HepG2 (cell line): ENCODE data around the gene KRT1. TPM values are rescaled to one million over a fixed set of nuclear protein-coding genes. Genes with fewer than 3 reads are reported as not detected.

Source experiments
- ATAC-seq: fragments of 200-7000 bp; cut with Tn5 transposase; 3 replicates; pipeline ENCODE4 v1.9.1; 2020; ENCODE audit warnings: mild to moderate bottlenecking, moderate library complexity
- BruUV-seq: library from RNA; stranded (reverse); fragments of 400-500 nt; replicated peaks from 2 replicates; lab custom pipeline; 2021; lab: Mats Ljungman, UMichigan
- CTCF ChIA-PET: fragments of 300-600 bp; formaldehyde crosslinking; extraction: SDS; loops from one replicate; lab custom pipeline; 2021; ENCODE audit warnings: low total read pairs, inconsistent platforms, low intra/inter-chr PET ratio; lab: Yijun Ruan, JAX
- POLR2A ChIA-PET: fragments of 350-600 bp; sonication (Branson Sonifier 250); formaldehyde crosslinking; loops from one replicate; lab custom pipeline; 2020; ENCODE audit warnings: antibody characterized with exemption, inconsistent platforms; lab: Yijun Ruan, JAX
- DNase-seq: peaks from one replicate; pipeline ENCODE4 v3.0.0-alpha.2; 2015; ENCODE audit warnings: low spot score
- FAIRE-seq: peaks from 3 replicates; lab custom pipeline; 2011; peaks lifted over from hg19 to GRCh38; lab: Jason Lieb, UNC
- H2AFZ ChIP-seq: one replicate; pipeline ENCODE4 v1.6.1; 2011; ENCODE audit warnings: low read length, inconsistent platforms
- H3K27ac ChIP-seq: fragments of 300-600 bp; 3 replicates; pipeline ENCODE4 v1.8.0; 2011; ENCODE audit warnings: mixed run types, mild to moderate bottlenecking, mixed read lengths, low read length, inconsistent platforms; ENCODE audit not compliant: insufficient read depth; ENCODE audit errors: extremely low read length
- H3K27me3 ChIP-seq, 2 experiments: fragments of 200-600 bp in 1 of 2; 2 replicates in 1 of 2; 3 replicates in 1 of 2; pipeline versions ENCODE4 v1.6.0 to v1.8.0; 2011; ENCODE audit warnings: low read length in 2 of 2, mild to moderate bottlenecking in 2 of 2, moderate library complexity in 2 of 2, inconsistent platforms in 1 of 2; ENCODE audit not compliant: insufficient read depth in 2 of 2, control insufficient read depth in 1 of 2
- H3K36me3 ChIP-seq, 2 experiments: fragments of 200-600 bp in 1 of 2; replicated peaks in 1 of 2; 2 replicates in 1 of 2; 3 replicates in 1 of 2; pipeline versions ENCODE4 v1.5.1 to v1.8.0; 2011; ENCODE audit warnings: low read length in 2 of 2, inconsistent platforms in 1 of 2; ENCODE audit not compliant: insufficient read depth in 2 of 2, control insufficient read depth in 1 of 2
- H3K4me1 ChIP-seq: 2 replicates; pipeline ENCODE4 v1.5.1; 2012; ENCODE audit warnings: low read length, inconsistent platforms; ENCODE audit not compliant: insufficient read depth
- H3K4me2 ChIP-seq: 2 replicates; pipeline ENCODE4 v1.6.0; 2011; ENCODE audit warnings: low read depth, low read length, inconsistent platforms
- H3K4me3 ChIP-seq, 3 experiments: fragments of 200-600 bp in 1 of 3; sonication (generic), shearing (Covaris generic) in 1 of 3; replicated peaks in 1 of 3; 2 replicates each; pipeline ENCODE4 v1.5.1; 2011 to 2016; ENCODE audit warnings: low read length in 3 of 3, inconsistent platforms in 2 of 3, low read depth in 2 of 3, mild to moderate bottlenecking in 2 of 3, control low read depth in 1 of 3, mixed read lengths in 1 of 3; ENCODE audit not compliant: insufficient read depth in 1 of 3
- H3K79me2 ChIP-seq: one replicate; pipeline ENCODE4 v1.6.1; 2011; ENCODE audit warnings: low read length, inconsistent platforms; ENCODE audit not compliant: insufficient read depth
- H3K9ac ChIP-seq: 2 replicates; pipeline ENCODE4 v1.6.0; 2011; ENCODE audit warnings: mild to moderate bottlenecking, low read depth, low read length, inconsistent platforms; ENCODE audit not compliant: insufficient read depth
- H3K9me3 ChIP-seq: 2 replicates; pipeline ENCODE4 v1.5.1; 2012; ENCODE audit warnings: mild to moderate bottlenecking, low read length
- H4K20me1 ChIP-seq: 2 replicates; pipeline ENCODE4 v1.6.0; 2011; ENCODE audit warnings: inconsistent platforms, mild to moderate bottlenecking, low read length, moderate library complexity; ENCODE audit not compliant: insufficient read depth
- CENPX ChIP-seq: sonication (generic); formaldehyde crosslinking; IDR thresholded peaks from 2 replicates; pipeline ENCODE4 v1.9.0; 2021; ENCODE audit warnings: mild to moderate bottlenecking, missing genetic modification reagents, moderate library complexity
- FOXC1 ChIP-seq: sonication (generic); formaldehyde crosslinking; IDR thresholded peaks from 2 replicates; pipeline ENCODE4 v1.8.0; 2022; ENCODE audit warnings: mild to moderate bottlenecking, missing genetic modification reagents, borderline replicate concordance
- KDM3A ChIP-seq: IDR thresholded peaks from 2 replicates; pipeline ENCODE4 v1.6.1; 2018; ENCODE audit warnings: low read depth, missing compliant biosample characterization
- MXI1 ChIP-seq: IDR thresholded peaks from 3 replicates; pipeline ENCODE4 v1.6.1; 2012; ENCODE audit warnings: low read depth, low read length, inconsistent platforms, borderline replicate concordance
- PHF20 ChIP-seq: sonication (generic); formaldehyde crosslinking; IDR thresholded peaks from 2 replicates; pipeline ENCODE4 v1.5.0; 2020; ENCODE audit warnings: mild to moderate bottlenecking, missing genetic modification reagents
- ZNF20 ChIP-seq: sonication (generic); formaldehyde crosslinking; IDR thresholded peaks from 2 replicates; pipeline ENCODE4 v1.4.0; 2020; ENCODE audit warnings: mild to moderate bottlenecking, moderate library complexity, missing genetic modification reagents
- ZNF30 ChIP-seq: sonication (generic); formaldehyde crosslinking; IDR thresholded peaks from 2 replicates; pipeline ENCODE4 v1.5.0; 2020; ENCODE audit warnings: mild to moderate bottlenecking, missing genetic modification reagents
- WGBS: methylation state at CpG from one replicate; pipeline ENCODE4 v1.1.6; 2017; ENCODE audit warnings: low lambda C conversion rate; 5-methylcytosine and 5-hydroxymethylcytosine counted together
- in situ Hi-C: cut with HindIII; loops from 2 replicates; pipeline ENCODE4 v1.10.0; 2017; ENCODE audit warnings: low pct_unique_long_range_greater_than_20kb; ENCODE audit not compliant: extremely low pct_ligation_motif_present
- intact Hi-C: fragments of 100-400 bp; cut with micrococcal nuclease; formaldehyde crosslinking; loops from one replicate; pipeline ENCODE4 v1.10.0; 2022; ENCODE audit not compliant: unreplicated experiment
- polyA plus RNA-seq, 8 experiments: library from polyadenylated mRNA; depleted of rRNA in 3 of 8; stranded (reverse) in 7 of 8; unstranded in 1 of 8; fragments of >200 nt; fragmentation: Illumina TruSeq in 4 of 8; extraction: Trizol in 4 of 8; gene quantifications; 2 replicates each; pipeline versions ENCODE4 v1.2.1 to v1.2.3, GENCODE V29; 2011 to 2016; ENCODE audit warnings: low read depth in 4 of 8, missing spikeins in 1 of 8, mixed read lengths in 1 of 8; ENCODE audit not compliant: insufficient read depth in 1 of 8
- total RNA-seq, 5 experiments: library from RNA; depleted of rRNA; stranded (reverse); fragments of >200 nt; fragmentation: Illumina TruSeq; extraction: Trizol; gene quantifications; 2 replicates each; pipeline ENCODE4 v1.2.3, GENCODE V29; 2016; ENCODE audit warnings: low read depth in 1 of 5
- TF ChIP-seq, protein P1 (sequence below): sonication (generic); formaldehyde crosslinking; IDR thresholded peaks from 2 replicates; pipeline ENCODE4 v1.8.0; 2022; ENCODE audit warnings: missing genetic modification reagents, low read depth, mild to moderate bottlenecking, borderline replicate concordance
- TF ChIP-seq, protein P2 (sequence below): sonication (generic); formaldehyde crosslinking; IDR thresholded peaks from 2 replicates; pipeline ENCODE4 v1.5.1; 2020; ENCODE audit warnings: missing genetic modification reagents, mild to moderate bottlenecking, borderline replicate concordance
- TF ChIP-seq, protein P3 (sequence below): sonication (generic); formaldehyde crosslinking; IDR thresholded peaks from 2 replicates; pipeline ENCODE4 v1.9.0; 2021; ENCODE audit warnings: missing genetic modification reagents, borderline replicate concordance
- TF ChIP-seq, protein P4 (sequence below): sonication (generic); formaldehyde crosslinking; IDR thresholded peaks from 2 replicates; pipeline ENCODE4 v1.8.1; 2023; ENCODE audit warnings: mild to moderate bottlenecking, missing genetic modification reagents
- TF ChIP-seq, protein P5 (sequence below): sonication (generic); formaldehyde crosslinking; IDR thresholded peaks from 2 replicates; pipeline ENCODE4 v1.4.0; 2020; ENCODE audit warnings: missing genetic modification reagents

KRT1 gene
- total and polyA plus RNA-seq, 2 of the 13 experiments (the other 11 are each of a cell fraction or from before 2014, with no cell fraction given) = not detected

DNA sequence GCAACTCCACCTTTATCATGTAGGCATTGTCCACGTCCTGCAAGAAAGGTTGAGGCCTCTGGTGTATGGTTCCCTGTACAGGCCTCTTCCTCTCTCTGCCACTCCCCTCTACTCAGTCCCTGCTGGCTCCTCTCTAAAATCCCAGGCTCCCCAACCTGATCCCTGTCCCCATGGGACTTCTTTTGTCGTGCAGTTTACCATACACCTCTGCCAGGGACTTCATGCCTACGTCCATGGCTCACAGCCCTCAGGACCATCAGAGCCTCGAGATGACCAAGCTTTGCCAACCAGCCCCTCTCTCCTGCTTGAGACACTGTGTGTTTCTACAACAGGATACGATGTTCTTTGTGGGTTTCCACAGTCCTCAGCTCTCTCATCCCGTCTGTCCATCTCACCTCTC lies 31.1 kb downstream of the KRT1 start (continued):
- TF ChIP-seq, protein P1, sequence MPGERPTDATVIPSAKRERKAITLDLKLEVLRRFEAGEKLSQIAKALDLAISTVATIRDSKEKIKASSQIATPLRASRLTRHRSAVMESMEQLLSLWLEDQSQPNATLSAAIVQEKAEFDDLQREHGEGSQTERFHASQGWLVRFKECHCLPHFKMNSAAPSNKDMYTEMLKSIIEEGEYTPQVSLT = no peak
- TF ChIP-seq FOXC1 (CRISPR knock-in tag) = no peak
- no peak for TF ChIP-seq CENPX
- no peak for TF ChIP-seq ZNF30 (CRISPR knock-in tag)
- TF ChIP-seq KDM3A (CRISPR knock-in tag) = no peak
- TF ChIP-seq, protein P2, sequence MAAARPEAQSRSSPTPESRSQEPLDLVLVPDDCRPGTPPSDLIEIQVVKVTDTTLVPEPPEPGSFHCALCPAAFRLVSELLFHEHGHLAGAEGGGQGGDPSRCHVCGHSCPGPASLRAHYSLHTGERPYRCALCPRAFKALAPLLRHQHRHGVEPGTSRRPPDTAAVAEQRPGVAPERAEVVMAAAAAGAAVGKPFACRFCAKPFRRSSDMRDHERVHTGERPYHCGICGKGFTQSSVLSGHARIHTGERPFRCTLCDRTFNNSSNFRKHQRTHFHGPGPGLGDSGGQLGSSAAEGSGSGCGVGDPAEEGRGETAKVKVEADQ (CRISPR knock-in tag) = no peak
- TF ChIP-seq, protein P3, sequence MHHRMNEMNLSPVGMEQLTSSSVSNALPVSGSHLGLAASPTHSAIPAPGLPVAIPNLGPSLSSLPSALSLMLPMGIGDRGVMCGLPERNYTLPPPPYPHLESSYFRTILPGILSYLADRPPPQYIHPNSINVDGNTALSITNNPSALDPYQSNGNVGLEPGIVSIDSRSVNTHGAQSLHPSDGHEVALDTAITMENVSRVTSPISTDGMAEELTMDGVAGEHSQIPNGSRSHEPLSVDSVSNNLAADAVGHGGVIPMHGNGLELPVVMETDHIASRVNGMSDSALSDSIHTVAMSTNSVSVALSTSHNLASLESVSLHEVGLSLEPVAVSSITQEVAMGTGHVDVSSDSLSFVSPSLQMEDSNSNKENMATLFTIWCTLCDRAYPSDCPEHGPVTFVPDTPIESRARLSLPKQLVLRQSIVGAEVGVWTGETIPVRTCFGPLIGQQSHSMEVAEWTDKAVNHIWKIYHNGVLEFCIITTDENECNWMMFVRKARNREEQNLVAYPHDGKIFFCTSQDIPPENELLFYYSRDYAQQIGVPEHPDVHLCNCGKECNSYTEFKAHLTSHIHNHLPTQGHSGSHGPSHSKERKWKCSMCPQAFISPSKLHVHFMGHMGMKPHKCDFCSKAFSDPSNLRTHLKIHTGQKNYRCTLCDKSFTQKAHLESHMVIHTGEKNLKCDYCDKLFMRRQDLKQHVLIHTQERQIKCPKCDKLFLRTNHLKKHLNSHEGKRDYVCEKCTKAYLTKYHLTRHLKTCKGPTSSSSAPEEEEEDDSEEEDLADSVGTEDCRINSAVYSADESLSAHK (CRISPR knock-in tag) = no peak

DNA sequence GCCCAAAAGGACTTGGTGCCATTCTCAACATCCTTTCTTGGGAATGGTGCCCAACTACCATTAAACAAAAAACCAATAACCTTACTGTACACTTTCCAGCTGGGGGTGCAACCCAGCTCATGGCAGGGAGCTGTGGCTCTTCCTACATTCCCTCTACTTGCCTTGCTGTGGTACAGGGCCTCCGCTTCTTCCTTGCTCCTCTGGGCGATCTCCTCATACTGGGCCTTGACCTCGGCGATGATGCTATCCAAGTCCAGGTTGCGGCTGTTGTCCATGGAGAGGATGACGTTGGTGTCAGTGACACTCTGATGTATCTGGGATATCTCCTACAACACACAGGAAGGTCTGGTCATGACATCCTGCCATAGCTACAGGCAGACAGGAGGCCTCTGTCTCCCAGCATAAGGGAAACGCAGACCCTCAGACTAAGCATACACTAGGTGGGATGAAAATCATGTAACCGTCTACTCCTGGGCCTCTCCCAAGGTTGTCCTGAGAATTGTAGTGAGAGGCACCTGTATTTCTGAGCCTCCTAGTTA lies 32.1 kb downstream of the KRT1 start:
- no peaks in the 10 kb centered on the region for H3K9me3 ChIP-seq
- H3K27me3 ChIP-seq = peaks cover 2 to 53% of the 10 kb centered on the region in 2 experiments; a peak in 4 of 5 replicates
- no peaks in the 10 kb centered on the region for H3K36me3 ChIP-seq
- H3K4me3 ChIP-seq = no peak overlapping the region
- H4K20me1 ChIP-seq = no peaks in the 10 kb centered on the region
- no peaks in the 10 kb centered on the region for H3K79me2 ChIP-seq
- CTCF ChIA-PET = no interaction called here
- in situ Hi-C loops = no loop called here
- intact Hi-C loops = no loop called here
- no peak for FAIRE-seq
- POLR2A ChIA-PET = no interaction called here
- 31% methylated on average over 7 of the region's 8 CpGs for WGBS
- H3K4me2 ChIP-seq = no peak overlapping the region
- no peak for ATAC-seq
- H3K9ac ChIP-seq = no peak overlapping the region
- DNase-seq = no peak
- no peak overlapping the region for H3K27ac ChIP-seq
- no TSS peak for BruUV-seq
- H2AFZ ChIP-seq = no peak overlapping the region
- no peaks in the 10 kb centered on the region for H3K4me1 ChIP-seq
- TF ChIP-seq ZNF20 (CRISPR knock-in tag) (no peak), MXI1 (no peak), PHF20 (no peak)
- TF ChIP-seq, protein P4, sequence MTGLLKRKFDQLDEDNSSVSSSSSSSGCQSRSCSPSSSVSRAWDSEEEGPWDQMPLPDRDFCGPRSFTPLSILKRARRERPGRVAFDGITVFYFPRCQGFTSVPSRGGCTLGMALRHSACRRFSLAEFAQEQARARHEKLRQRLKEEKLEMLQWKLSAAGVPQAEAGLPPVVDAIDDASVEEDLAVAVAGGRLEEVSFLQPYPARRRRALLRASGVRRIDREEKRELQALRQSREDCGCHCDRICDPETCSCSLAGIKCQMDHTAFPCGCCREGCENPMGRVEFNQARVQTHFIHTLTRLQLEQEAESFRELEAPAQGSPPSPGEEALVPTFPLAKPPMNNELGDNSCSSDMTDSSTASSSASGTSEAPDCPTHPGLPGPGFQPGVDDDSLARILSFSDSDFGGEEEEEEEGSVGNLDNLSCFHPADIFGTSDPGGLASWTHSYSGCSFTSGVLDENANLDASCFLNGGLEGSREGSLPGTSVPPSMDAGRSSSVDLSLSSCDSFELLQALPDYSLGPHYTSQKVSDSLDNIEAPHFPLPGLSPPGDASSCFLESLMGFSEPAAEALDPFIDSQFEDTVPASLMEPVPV (CRISPR knock-in tag) = no peak
- TF ChIP-seq, protein P5, sequence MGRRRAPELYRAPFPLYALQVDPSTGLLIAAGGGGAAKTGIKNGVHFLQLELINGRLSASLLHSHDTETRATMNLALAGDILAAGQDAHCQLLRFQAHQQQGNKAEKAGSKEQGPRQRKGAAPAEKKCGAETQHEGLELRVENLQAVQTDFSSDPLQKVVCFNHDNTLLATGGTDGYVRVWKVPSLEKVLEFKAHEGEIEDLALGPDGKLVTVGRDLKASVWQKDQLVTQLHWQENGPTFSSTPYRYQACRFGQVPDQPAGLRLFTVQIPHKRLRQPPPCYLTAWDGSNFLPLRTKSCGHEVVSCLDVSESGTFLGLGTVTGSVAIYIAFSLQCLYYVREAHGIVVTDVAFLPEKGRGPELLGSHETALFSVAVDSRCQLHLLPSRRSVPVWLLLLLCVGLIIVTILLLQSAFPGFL = no peak
